ENCODE measurements around the gene AK9. TPM values are rescaled to one million over a fixed set of nuclear protein-coding genes. Genes with fewer than 3 reads are reported as not detected.

Gene AK9
- total and polyA plus RNA-seq, 2 of the 8 experiments (the other 6 are each of a cell fraction or from before 2014, with no cell fraction given), result 1.8 to 2.2 TPM

- TF ChIP-seq EZH2 (IDR thresholded peaks at IDR 0.05; ENCODE audit: low read depth, low read length, severe bottlenecking) (no peak), TAF1 (IDR thresholded peaks at IDR 0.05; ENCODE audit: low read depth, low read length) (no peak)
Measured at GRCh38 chr6:109449795-109450673, 241.0 kb downstream of the AK9 start (continued).
